ENCODE measurements around the gene CTSW.

CTSW gene

GRCh38 chr11:65872586-65873317 lies 6.9 kb upstream of the CTSW start, which contains the start of gene EFEMP2:
Gene EFEMP2 (minus strand): TSS chr11:65872800. CDS start chr11:65872354, 446 bp downstream.
- H3K14ac ChIP-seq (ENCODE audit: low read length in 2 of 2), result peak within 1 kb of the TSS; percentile 87 to 95
- no peaks in the 10 kb centered on the region for H3K9me3 ChIP-seq (ENCODE audit: control insufficient read depth, low read length)
- peaks cover 12% of the 10 kb centered on the region for H3K79me1 ChIP-seq (replicated peaks; ENCODE audit: low read length, poor library complexity, severe bottlenecking)
- peak within 1 kb of the TSS; percentile 84 for H2AFZ ChIP-seq (ENCODE audit: low read depth, low read length)
- peaks cover 32% of the 10 kb centered on the region for H3K4me1 ChIP-seq (ENCODE audit: control insufficient read depth, insufficient read depth, low read depth, low read length)
- H2AK5ac ChIP-seq (ENCODE audit: low read length, severe bottlenecking), result peak within 1 kb of the TSS; percentile 85
- H3K27ac ChIP-seq (ENCODE audit: low read length, poor library complexity, severe bottlenecking), result peak within 1 kb of the TSS; percentile 84
- H2BK120ac ChIP-seq (ENCODE audit: low read depth, low read length), result peak within 1 kb of the TSS; percentile 91
- 1% methylated on average over 47 of the region's 69 CpGs for WGBS
- H4K91ac ChIP-seq (ENCODE audit: low read length), result peak within 1 kb of the TSS; percentile 97
- H2BK15ac ChIP-seq (ENCODE audit: low read depth, poor library complexity, severe bottlenecking), result peak within 1 kb of the TSS; percentile 98
- DNase-seq, result peak; percentile 49
- peak within 1 kb of the TSS; percentile 96 to 98 for H3K4ac ChIP-seq (ENCODE audit: low read depth in 1 of 2, low read length in 2 of 2)
- peak within 1 kb of the TSS; percentile 36 for H2BK5ac ChIP-seq (ENCODE audit: low read depth, low read length, poor library complexity, severe bottlenecking)
- H3K4me2 ChIP-seq (ENCODE audit: low read length, poor library complexity, severe bottlenecking), result peak within 1 kb of the TSS; percentile 97
- H4K8ac ChIP-seq (ENCODE audit: low read length), result peak within 1 kb of the TSS; percentile 96
- H3K36me3 ChIP-seq (ENCODE audit: control insufficient read depth in 1 of 2, insufficient read depth in 2 of 2, low read depth in 1 of 2, low read length in 2 of 2), result peaks cover 33 to 34% of the 10 kb centered on the region in 2 experiments
- H3K9ac ChIP-seq (ENCODE audit: low read length), result peak within 1 kb of the TSS; percentile 94
- H3K23ac ChIP-seq (ENCODE audit: low read length in 2 of 2), result peak within 1 kb of the TSS in 1 of 2 experiments; percentile 74
- H3K18ac ChIP-seq (ENCODE audit: low read depth in 1 of 2, low read length in 2 of 2), result peak within 1 kb of the TSS; percentile 97 to 98
- peak within 1 kb of the TSS; percentile 88 to 91 for H3K4me3 ChIP-seq (ENCODE audit: insufficient read depth in 1 of 2, low read depth in 1 of 2, low read length in 2 of 2)
- H2BK12ac ChIP-seq (ENCODE audit: low read length in 2 of 2), result peak within 1 kb of the TSS; percentile 82 to 97
- H3K27me3 ChIP-seq (ENCODE audit: control insufficient read depth in 1 of 2, insufficient read depth in 1 of 2, low read length in 2 of 2), result no peaks in the 10 kb centered on the region

GRCh38 chr11:65873318-65874156 lies 6.1 kb upstream of the CTSW start:
- Histone ChIP-seq H3K36me3 (ENCODE audit: control insufficient read depth in 1 of 2, insufficient read depth in 2 of 2, low read depth in 1 of 2, low read length in 2 of 2) (peaks cover 25 to 27% of the 10 kb centered on the region in 2 experiments), H3K27me3 (ENCODE audit: control insufficient read depth in 1 of 2, insufficient read depth in 1 of 2, low read length in 2 of 2) (no peaks in the 10 kb centered on the region), H3K9ac (ENCODE audit: low read length) (peak overlapping the region; percentile 91), H3K23ac (ENCODE audit: low read length in 2 of 2) (peak overlapping the region in 1 of 2 experiments; percentile 74), H2BK120ac (ENCODE audit: low read depth, low read length) (peak overlapping the region; percentile 91), H4K91ac (ENCODE audit: low read length) (peak overlapping the region; percentile 94), H2BK15ac (ENCODE audit: low read depth, poor library complexity, severe bottlenecking) (peak overlapping the region; percentile 98), H3K9me3 (ENCODE audit: control insufficient read depth, low read length) (no peaks in the 10 kb centered on the region), H3K4me3 (ENCODE audit: insufficient read depth in 1 of 2, low read depth in 1 of 2, low read length in 2 of 2) (peak overlapping the region; percentile 88 to 91), H3K79me1 (replicated peaks; ENCODE audit: low read length, poor library complexity, severe bottlenecking) (peaks cover 9% of the 10 kb centered on the region), H3K4ac (ENCODE audit: low read depth in 1 of 2, low read length in 2 of 2) (peak overlapping the region; percentile 79 to 98), H3K4me1 (ENCODE audit: control insufficient read depth, insufficient read depth, low read depth, low read length) (peaks cover 28% of the 10 kb centered on the region), H2AK5ac (ENCODE audit: low read length, severe bottlenecking) (peak overlapping the region; percentile 53), H3K18ac (ENCODE audit: low read depth in 1 of 2, low read length in 2 of 2) (peak overlapping the region; percentile 97), H3K4me2 (ENCODE audit: low read length, poor library complexity, severe bottlenecking) (peak overlapping the region; percentile 97), H3K14ac (ENCODE audit: low read length in 2 of 2) (peak overlapping the region; percentile 82 to 87), H4K8ac (ENCODE audit: low read length) (peak overlapping the region; percentile 96), H2BK5ac (ENCODE audit: low read depth, low read length, poor library complexity, severe bottlenecking) (no peak overlapping the region), H3K27ac (ENCODE audit: low read length, poor library complexity, severe bottlenecking) (peak overlapping the region; percentile 82), H2AFZ (ENCODE audit: low read depth, low read length) (peak overlapping the region; percentile 84), H2BK12ac (ENCODE audit: low read length in 2 of 2) (peak overlapping the region; percentile 82 to 97)
- peak; percentile 95 for DNase-seq
- 11% methylated on average over 44 of the region's 54 CpGs for WGBS

DNA sequence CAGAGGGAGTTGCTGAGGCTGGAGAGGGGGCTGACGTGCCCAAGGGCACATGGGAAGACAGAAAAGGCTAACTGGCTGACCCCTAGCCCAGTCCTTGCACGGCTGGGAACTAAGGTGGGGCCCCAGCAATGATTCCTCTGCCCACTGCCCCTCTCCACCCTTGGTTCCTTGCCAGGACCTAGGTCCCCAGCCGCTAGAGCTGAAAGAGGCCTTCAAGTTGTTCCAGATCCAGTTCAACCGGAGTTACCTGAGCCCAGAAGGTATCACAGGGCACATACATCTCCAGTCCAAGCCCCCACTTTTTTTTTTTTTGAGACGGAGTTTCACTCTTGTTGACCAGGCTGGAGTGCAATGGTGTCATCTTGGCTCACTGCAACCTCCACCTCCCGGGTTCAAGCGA lies 390 bp downstream of the CTSW start:
- no peak overlapping the region for H3K18ac ChIP-seq (ENCODE audit: low read depth in 1 of 2, low read length in 2 of 2)

More for the DNA sequence above, 390 bp downstream of the CTSW start:
- H3K23ac ChIP-seq (ENCODE audit: low read length in 2 of 2), result no peak overlapping the region
- no peak for DNase-seq
- peaks cover 31 to 43% of the 10 kb centered on the region in 2 experiments for H3K36me3 ChIP-seq (ENCODE audit: control insufficient read depth in 1 of 2, insufficient read depth in 2 of 2, low read depth in 1 of 2, low read length in 2 of 2)
- H3K4me3 ChIP-seq (ENCODE audit: insufficient read depth in 1 of 2, low read depth in 1 of 2, low read length in 2 of 2), result no peak overlapping the region
- 91% methylated on average over 7 of the region's 7 CpGs for WGBS
- H4K8ac ChIP-seq (ENCODE audit: low read length), result no peak overlapping the region
- H3K9ac ChIP-seq (ENCODE audit: low read length), result no peak overlapping the region
- H3K4me1 ChIP-seq (ENCODE audit: control insufficient read depth, insufficient read depth, low read depth, low read length), result peaks cover 5% of the 10 kb centered on the region
- no peak overlapping the region for H3K27ac ChIP-seq (ENCODE audit: low read length, poor library complexity, severe bottlenecking)
- no peak overlapping the region for H2BK12ac ChIP-seq (ENCODE audit: low read length in 2 of 2)
- no peak overlapping the region for H3K14ac ChIP-seq (ENCODE audit: low read length in 2 of 2)
- H3K9me3 ChIP-seq (ENCODE audit: control insufficient read depth, low read length), result no peaks in the 10 kb centered on the region
- no peak overlapping the region for H3K4ac ChIP-seq (ENCODE audit: low read depth in 1 of 2, low read length in 2 of 2)
- H2AK5ac ChIP-seq (ENCODE audit: low read length, severe bottlenecking), result no peak overlapping the region
- H2AFZ ChIP-seq (ENCODE audit: low read depth, low read length), result no peak overlapping the region
- no peak overlapping the region for H2BK120ac ChIP-seq (ENCODE audit: low read depth, low read length)
- H3K27me3 ChIP-seq (ENCODE audit: control insufficient read depth in 1 of 2, insufficient read depth in 1 of 2, low read length in 2 of 2), result no peaks in the 10 kb centered on the region
- no peak overlapping the region for H2BK5ac ChIP-seq (ENCODE audit: low read depth, low read length, poor library complexity, severe bottlenecking)
- no peak overlapping the region for H3K4me2 ChIP-seq (ENCODE audit: low read length, poor library complexity, severe bottlenecking)
- no peak overlapping the region for H4K91ac ChIP-seq (ENCODE audit: low read length)
- no peak overlapping the region for H2BK15ac ChIP-seq (ENCODE audit: low read depth, poor library complexity, severe bottlenecking)
- peaks cover 16% of the 10 kb centered on the region for H3K79me1 ChIP-seq (replicated peaks; ENCODE audit: low read length, poor library complexity, severe bottlenecking)
